Forelimb muscle (tissue), 1 donor: ENCODE measurements around the gene PLEKHG7. TPM values are rescaled to one million over a fixed set of nuclear protein-coding genes. Genes with fewer than 3 reads are reported as not detected.
"Not testable (repeated sequence)": the region's sequence is repeated elsewhere in the genome, so short reads cannot be mapped to it uniquely, and the experiment has no call there.

ENCODE experiments used
- DNase-seq: peaks from one replicate; pipeline ENCODE4 v3.0.0-alpha.2; 2013; ENCODE audit warnings: low read depth
- polyA plus RNA-seq: library from polyadenylated mRNA; unstranded; fragments of 120-200 nt; gene quantifications from one replicate; pipeline ENCODE4 v1.2.1, GENCODE V29; 2013; ENCODE audit not compliant: insufficient read length

The PLEKHG7 gene, protein sequence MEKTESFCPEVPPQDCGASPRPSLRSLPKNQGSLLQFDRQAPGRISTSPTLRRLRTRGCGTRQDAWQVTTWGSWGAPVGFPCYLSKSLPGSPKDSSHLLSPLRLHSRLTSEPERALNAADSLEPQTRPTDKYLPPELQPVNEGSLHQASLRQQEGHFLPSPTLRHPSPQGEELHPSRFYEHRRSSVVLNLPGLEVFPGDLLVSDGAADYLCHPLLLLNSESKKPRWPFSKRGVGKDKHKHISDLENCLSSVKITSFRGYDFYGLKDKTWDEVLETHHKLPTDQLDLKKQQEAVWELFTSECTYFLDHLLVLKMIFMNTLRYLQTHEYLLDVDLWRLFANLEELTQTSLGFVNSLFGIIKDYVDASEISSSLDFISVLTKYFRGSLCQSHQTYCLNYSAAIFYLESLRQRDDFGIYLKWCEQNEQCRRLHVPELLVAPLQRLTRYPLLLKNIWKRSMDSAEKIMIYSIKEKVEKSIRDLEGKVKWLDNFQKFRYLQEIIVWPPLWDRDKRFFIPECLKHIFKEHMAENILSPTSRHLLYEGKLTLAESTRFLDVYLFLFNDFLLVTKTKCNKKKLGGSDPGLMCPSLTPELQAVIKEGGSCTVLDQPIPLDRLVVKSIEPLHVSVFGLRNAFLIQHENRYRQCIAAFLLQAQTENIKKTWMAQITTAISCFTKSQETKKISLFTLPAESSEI
- polyA plus RNA-seq: 0.13 TPM

DNA sequence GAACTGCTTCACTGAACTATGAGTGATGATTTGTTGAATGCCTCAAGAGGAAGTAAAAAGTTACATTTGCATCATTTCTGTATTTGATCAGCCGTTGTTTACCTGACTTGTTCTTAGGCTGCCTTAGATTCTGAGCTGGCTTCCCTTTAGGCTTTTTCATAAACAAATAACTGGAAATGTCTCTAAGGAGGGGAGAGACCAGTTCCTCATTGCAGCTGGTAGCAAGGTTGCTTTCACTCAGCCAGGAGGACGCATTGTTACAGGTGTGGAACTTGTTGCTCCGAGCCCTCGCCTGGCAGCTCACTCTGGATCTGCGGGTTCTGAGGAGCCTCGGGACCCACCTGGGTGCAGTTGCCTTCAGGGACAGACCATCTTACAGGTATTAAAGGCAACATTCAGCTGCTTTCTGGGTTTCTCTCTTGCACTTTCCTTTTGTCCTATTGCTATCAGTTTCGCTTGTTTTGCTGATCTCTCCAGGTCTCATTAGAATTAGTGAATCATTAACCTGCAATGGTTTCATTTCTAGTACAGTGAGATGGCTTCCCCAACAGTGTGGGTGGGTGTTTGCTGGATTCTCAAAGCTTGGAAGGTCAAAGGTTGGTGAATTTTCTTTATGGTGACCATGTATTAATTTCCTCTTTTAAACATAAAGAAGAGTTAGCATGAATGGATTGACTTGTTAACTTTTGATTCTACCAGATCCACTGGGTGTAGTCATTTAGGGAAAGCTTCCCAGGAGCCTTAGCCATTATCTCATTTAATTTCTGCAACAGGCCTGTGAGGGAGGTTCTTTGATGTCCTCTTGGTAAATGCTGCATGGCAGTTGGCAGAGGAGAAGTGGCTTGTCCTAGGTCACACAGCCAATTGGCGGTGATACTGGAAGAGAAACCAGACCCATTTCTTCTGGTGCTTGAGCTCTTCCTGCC is at the start of gene PLEKHG7:
Gene PLEKHG7, plus strand, starts transcription at position 236 of the 926 bp plus-strand sequence. CDS start 3,643 bp downstream, outside the sequence.
- no peak for DNase-seq

DNA sequence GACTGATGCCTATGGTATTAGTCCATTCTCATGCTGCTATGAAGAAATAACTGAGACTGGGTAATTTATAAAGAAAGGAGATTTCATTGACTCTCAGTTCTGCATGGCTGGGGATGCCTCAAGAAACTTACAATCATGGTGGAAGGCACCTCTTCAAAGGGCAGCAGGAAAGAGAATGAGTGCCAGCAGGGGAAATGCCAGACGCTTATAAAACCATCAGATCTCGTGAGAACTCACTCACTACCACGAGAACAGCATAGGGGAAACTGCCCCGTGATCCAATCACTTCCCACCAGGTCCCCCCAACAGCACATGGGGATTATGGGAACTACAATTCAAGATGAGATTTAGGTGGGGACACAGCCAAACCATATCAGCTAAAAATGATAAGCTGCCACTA is 48.5 kb upstream of the PLEKHG7 start:
- DNase-seq: not testable (repeated sequence)

DNA sequence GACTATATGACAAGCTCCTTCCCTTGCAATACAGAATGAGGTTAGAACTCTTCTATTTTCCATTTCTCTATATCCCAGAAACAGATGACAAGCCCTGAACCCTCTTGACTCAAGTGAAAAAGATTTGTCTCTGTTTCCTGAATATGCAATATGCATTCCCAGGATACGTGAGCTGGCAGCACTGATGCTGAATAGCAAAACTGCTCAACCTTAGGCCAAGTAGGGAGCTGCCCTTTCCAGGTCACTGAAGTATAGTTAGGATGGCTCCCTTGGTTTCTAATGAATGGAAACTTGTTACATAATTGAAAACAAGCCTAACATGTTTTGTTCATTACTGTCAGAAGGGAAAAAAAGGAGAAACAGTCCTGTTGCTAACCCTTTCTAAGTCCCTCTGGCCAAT is 47.9 kb upstream of the PLEKHG7 start:
- DNase-seq: peak; percentile 73

DNA sequence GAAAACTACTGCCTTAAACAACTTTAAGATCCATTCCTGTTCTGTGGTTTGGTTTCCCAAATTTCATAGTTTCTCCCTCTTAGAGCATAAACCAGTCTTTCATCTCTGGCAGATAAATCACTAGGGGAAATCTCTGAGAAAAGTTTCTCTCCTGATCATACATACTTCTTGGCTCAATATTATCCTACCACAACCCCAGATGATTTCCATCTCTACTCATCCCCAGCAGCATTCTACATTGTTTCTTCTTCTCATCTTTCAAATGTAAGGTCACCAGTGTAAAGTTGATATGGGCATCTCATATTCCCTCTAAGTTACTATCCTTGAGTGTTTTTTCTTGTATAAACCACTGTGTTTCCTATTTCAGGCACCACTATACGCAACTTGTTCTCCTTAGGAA is 45.9 kb upstream of the PLEKHG7 start:
- DNase-seq: no peak

DNA sequence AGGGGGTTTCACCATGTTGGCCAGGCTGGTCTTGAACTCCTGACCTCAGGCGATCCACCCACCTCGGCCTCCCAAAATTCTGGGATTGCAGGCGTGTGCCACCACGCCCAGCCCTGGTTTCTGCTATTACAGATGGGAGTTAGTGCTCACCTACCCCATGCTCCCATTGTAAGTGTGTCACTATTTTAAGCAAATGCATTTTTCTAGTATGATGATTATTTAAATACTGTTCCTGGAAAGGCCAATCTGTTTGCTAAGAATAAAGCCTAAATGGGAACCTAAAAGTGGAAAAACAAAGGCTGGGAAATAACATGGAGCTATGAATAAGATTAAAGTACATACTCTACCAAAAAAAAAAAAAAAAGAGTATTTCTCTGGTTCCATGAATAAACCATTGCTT is 45.0 kb upstream of the PLEKHG7 start:
- no peak for DNase-seq

DNA sequence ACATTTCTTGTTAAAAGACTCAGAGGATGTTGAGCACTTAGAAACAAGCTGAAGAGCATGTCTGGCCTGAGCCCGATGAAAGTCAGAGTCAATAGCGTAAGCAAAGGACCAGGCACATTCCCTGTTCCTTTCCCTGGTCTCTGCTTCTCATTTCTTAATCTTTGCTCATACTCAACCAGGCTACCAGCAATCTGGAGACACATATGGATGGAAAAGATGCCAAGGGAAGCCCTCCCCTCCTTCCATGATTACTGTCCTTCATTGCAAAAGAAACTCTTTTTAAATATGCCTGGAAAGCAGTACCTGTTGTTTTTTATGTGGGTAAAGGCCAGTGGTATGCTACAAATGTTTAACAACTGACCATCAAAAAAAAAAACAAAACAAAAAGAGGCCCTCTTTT is 44.2 kb upstream of the PLEKHG7 start:
- no peak for DNase-seq

DNA sequence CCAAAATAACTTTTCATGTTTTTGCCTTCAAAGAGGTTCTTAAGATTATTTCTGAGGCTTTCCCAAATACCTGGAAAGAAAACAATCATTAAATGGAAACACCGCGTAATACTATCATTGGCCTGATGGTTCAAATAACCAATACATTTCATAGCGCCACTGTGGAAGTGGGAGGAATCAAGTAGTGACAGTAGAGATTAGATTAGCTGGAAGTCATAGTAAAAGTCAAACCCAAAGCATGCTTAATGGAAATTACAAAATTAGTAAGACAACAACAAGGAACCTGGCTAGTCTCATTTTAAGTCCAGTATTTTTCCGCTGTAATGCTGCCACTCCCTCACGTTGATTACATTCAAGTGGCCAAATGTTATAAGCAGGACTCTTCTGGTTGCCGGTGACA is 41.5 kb upstream of the PLEKHG7 start:
- DNase-seq: no peak

DNA sequence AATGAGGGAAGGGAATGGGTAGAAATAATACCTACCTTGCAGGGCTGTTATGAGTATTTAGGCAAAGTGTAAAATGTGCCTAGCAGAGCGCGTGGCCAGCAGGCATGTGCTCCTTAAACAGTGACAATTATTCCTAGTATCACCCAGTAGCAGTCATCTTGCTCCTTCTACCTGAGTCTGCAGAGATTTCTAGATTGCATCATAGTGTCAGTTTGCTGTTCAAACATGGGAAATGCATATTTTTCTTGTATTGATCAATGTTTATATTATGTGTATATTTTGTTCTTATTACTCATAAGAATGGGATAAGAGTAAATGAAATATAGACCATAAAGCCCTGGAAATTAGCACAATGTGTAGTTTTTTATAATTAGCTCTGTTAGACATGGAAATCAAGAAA is 37.3 kb upstream of the PLEKHG7 start:
- DNase-seq: no peak

DNA sequence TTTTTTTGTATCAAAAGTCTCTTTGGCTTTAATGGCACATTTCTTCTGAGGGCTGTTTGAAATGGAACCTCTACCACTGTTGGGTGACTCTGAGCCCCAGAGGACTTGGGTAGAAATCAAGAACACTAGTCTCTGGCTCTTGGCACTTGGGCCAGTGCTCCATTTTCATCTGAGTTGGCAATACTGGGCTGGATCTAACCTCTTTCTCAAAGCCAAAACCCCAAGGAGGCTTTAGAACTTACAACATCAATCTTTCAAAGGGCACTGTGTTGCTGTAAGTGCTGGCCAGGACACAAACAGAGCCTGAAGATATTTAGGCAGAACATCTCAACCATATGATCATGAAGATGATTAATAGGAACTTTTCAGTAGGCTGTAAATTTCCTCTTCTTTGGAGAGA is 34.0 kb upstream of the PLEKHG7 start:
- no peak for DNase-seq

DNA sequence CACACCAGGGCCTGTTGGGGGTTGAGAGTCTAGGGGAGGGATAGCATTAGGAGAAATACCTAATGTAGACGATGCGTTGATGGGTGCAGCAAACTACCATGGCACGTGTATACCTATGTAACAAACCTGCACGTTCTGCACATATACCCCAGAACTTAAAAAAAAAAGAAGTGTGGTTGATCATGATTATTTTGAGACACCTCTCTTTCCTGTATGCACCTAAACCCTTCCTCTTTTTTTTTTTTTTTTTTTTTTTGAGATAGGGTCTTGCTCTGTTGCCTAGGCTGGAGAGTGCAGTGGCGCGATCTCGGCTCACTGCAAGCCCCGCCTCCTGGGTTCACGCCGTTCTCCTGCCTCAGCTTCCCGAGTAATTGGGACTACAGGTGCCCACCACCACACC is 31.3 kb upstream of the PLEKHG7 start:
- DNase-seq: not testable (repeated sequence)

DNA sequence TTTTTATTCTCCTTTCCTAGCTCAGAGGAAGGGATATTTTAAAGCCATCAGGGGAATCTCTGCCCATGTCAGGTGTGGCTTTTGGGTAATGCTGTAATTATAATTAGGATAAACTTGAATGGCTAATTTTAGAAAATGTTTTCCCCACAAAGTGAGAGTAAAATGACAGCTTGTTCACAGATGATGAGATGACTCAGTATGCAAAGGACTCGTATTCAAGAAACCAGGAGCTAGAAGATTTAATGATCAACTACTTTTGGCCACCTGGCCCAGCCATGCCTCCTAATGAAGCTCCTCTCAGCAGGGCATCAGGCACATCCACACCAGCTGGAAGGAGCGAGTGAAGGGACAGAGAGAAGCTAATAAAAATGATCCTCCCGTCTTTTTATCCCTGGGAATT is 29.0 kb upstream of the PLEKHG7 start:
- no peak for DNase-seq

DNA sequence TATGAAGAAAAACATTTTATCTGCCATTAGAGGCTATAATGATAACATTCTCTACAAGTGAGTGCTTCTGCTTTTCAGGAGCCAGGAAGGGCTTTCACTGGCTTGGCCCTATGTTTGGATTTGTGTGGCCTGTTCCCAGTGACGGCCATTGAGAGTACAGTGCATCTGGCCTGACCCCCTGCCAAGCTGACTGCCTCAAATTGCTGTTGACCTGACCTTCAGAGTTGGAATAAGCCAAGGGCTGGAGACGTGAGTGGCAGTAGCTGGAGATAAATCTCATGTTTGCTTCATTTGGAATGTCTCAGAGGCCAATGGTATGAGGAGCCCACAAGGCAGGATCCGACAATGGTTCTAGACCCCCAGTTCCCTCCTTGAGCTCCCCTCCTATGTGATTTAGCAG is 28.3 kb upstream of the PLEKHG7 start:
- no peak for DNase-seq

DNA sequence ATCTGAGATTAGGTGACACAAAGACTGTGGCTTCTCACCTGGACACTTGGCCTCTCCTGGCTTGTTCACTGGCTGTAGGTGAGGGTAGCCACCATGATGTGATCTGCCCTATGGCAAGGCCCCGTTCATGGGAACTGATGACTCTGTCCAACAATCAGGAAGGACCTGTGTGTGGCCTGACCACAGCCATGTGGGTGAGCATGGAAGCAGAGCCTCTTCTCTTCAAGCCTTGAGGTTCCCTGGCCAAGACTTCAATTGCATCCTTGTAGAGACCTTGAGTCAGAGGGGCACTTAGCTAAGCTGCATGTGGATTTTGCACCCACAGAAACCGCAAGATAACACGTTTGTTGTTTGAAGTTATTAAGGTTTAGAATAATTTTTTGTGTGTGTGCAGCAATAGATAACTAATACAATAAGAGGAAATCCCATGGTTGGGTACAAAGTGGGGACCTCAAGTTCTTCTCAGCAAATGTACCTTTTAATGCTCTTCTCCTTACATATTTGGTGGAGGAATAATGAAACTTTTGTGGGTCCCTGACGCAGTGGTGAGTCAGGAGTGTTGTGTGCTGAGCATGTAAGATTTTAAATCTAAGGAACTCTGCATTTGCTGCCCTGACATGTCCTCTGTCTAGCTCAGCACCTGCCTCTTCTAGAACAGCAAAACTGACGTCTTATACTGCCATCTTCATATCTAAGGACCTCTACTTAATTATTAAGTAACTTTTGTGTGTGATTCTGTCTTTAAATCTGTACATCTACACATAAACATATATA is 27.5 kb upstream of the PLEKHG7 start:
- DNase-seq: no peak

DNA sequence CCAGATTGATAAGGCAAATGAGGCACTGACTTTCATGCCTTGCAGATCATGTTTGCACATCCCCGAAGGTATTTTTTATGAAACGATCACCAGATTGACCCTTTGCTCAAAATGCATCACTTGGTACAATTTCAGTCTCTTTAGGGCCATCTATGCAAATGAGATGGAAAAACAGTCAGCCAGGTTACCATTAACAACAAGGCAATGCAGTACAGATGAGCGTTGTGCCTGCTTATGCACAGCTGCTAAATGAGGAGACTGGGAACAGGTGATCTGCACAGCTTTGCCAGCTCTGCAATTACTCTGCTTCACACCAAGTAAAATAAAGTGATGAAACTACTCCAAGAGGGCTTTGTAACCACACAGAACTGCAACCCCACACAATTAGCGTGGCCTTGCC is 26.1 kb upstream of the PLEKHG7 start:
- no peak for DNase-seq

DNA sequence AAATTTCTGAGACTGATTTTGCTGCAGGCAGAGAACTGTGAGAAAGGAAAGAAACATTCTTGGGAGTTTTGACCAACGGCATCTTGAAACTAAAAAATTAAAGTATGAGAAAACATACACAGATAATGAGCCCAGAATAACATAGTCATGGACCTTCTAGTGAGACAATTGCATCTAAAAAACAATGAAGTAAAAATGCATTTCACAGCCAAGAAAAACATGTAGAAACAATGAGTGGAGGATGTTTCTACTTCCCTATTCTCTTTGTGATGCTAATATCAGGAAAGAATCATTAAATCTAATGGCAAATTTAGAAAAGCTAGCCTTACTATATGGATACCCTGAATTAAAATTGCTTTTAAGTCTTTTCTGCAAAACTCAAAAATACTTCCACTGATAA is 12.2 kb upstream of the PLEKHG7 start:
- no peak for DNase-seq

DNA sequence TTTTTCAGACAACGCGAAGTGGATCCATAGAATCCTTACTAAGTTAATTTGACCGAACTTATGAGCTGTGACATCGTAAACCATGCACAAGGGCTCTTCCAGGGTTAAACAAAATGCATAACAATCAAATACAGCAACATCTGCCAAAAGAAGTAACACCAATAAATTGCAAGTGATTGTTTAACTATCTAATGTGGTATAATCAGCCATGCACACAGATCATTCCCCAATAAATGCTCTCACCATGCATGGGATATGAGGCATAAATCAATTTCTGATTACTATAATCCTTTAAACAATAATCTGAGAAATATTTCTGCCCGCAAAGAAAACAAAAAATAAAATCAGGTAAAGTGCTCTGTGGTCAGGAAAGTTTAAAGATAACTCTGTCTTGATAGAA is 7.7 kb upstream of the PLEKHG7 start:
- DNase-seq: no peak

DNA sequence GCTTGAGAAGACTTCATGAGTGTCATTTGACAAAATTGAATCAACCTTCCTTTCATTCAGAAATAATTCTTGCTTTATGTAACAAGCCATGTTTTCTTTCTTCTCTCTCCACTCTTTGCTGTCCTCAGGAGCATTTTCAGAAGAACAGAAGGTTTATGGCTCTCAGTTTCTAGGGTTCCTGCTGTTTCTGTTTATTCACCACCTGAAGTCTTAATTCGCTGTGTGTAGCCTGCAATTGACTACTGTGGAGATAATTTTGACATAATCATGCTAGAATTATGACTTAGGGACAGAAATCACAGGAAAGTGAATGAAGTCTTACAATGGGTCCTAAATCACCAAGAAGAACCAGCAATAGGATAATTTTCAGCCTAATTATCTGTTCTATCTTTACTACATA is 7.2 kb upstream of the PLEKHG7 start:
- DNase-seq: no peak

DNA sequence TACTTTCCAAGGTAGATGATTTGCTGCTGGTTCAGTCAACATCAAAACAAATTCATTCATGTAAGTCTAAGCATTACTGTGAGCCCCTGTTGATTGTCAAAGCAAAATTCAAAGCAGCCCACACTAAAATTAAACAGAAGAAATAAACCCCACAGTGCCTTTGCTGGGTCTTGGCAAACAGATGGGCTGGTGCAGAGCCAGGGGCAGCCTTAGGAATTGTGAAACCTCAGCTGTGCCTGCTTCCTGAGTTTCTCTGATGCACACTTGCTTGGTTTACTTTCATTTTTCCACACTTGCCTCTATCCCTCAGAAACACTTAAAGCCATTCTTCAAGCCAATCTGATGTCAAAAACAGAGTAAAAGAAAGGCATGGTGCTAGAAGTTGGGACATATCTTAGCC is 6.6 kb upstream of the PLEKHG7 start:
- no peak for DNase-seq

DNA sequence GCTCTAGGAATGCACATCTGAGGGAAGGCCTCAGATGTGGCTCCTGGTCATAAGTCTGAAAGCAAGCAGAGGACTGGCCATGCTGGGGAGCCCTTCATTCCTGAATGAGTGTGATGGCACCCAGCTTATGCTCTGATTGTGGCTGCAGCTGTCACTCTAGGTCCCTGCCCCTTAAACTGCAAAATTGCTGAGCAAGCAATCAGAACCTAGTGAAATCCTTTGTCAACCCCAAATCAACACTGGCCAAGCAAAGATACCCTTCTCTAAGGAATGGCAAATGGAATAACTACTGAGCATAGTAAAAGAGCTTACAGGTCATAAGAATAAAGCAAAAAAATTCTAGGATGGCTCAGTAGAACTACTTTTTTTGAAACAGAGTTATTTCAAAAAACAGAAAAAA is 4.3 kb upstream of the PLEKHG7 start:
- no peak for DNase-seq

DNA sequence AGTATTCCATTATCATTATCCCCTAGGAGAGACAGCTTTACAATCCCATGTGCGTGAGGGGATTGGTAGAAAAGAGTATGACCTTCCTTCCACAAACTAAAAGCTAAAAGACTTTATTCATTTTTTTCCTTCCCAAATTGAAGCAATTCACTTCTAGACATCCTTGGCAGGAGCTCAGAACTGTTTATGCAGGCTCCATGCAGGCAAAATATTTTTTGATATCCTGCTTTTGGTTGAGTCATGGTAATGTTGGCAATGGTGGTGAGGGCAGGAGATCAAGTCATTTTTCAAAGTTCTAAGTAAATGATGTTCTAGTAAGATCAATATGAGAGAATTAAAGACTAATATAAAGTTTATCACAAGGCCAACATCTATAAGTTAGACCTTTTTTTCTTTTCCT is 1.3 kb upstream of the PLEKHG7 start:
- no peak for DNase-seq

DNA sequence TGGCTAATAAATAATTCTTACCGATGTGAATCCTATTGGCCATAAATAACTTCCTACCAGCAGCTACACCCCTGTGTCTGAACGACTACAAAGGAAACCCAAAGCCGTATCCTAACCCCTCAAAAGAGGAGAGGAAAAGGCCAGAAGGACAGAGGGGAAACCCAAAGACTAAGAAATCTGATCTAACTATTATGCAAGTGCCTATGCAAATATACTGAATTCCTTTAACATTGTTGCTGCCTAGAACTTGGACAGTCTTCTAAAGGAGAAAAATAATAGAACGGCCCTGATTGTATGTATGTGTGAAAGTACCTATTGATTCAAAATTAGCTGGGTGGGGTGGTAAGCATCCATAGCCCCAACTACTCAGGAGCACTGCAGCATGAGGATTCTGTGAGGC is 997 bp downstream of the PLEKHG7 start:
- no peak for DNase-seq
